Tibial artery (tissue), 4 donors: Measurements from ENCODE around the gene TXK.

Experiments used
- DNase-seq, 2 donors: peaks; one replicate each; pipeline ENCODE4 v3.0.0-alpha.2; 2019
- H3K27ac ChIP-seq, 2 donors: fragments of 200-600 bp; sonication (generic) in 1 of 2; 1 replicate in 1 of 2; 2 replicates in 1 of 2; pipeline ENCODE4 v1.5.1; 2018 to 2019; ENCODE audit warnings: mild to moderate bottlenecking in 1 of 2
- H3K27me3 ChIP-seq, 2 donors: fragments of 200-600 bp; sonication (generic) in 1 of 2; one replicate each; pipeline versions ENCODE4 v1.5.1 to v1.6.0; 2016 to 2019
- H3K36me3 ChIP-seq, 3 donors: fragments of 200-600 bp; sonication (generic) in 2 of 3; one replicate each; pipeline ENCODE4 v1.5.1; 2016 to 2019; ENCODE audit warnings: mild to moderate bottlenecking in 2 of 3
- H3K4me1 ChIP-seq, 4 donors: fragments of 200-600 bp; sonication (generic) in 2 of 4; 1 replicate in 3 of 4; 2 replicates in 1 of 4; pipeline ENCODE4 v1.5.1; 2016 to 2019
- H3K4me3 ChIP-seq, 2 donors: fragments of 200-600 bp; sonication (generic) in 1 of 2; 1 replicate in 1 of 2; 2 replicates in 1 of 2; pipeline ENCODE4 v1.5.1; 2018 to 2019; ENCODE audit warnings: mild to moderate bottlenecking in 2 of 2
- H3K9me3 ChIP-seq, 3 donors: fragments of 200-600 bp; sonication (generic) in 1 of 3; one replicate each; pipeline ENCODE4 v1.5.1; 2016 to 2019
- CTCF ChIP-seq, 2 experiments: fragments of 200-600 bp in 1 of 2; fragments of 450-650 bp in 1 of 2; IDR thresholded peaks; one replicate each; pipeline ENCODE4 v1.5.1; 2017 to 2019; ENCODE audit warnings: antibody characterized with exemption in 2 of 2, mild to moderate bottlenecking in 1 of 2, moderate library complexity in 1 of 2
- intact Hi-C: fragments of 100-400 bp; cut with DNase I; formaldehyde crosslinking; loops from one replicate; pipeline ENCODE4 v1.15.0; 2023; ENCODE audit warnings: low total_unique reads

Gene TXK

GRCh38 chr4:48137846-48138245 lies 3.8 kb upstream of the TXK start:
- no peak for DNase-seq
- no peaks in the 10 kb centered on the region for H3K27me3 ChIP-seq
- intact Hi-C loops, result no loop called here
- peaks cover 0 to 9% (median 0%) of the 10 kb centered on the region in 4 donors for H3K4me1 ChIP-seq
- TF ChIP-seq CTCF (IDR thresholded peaks at IDR 0.05), result no peak
- H3K36me3 ChIP-seq, result peaks cover 0 to 13% (median 9%) of the 10 kb centered on the region in 3 donors
- H3K9me3 ChIP-seq, result no peaks in the 10 kb centered on the region
- no peak overlapping the region for H3K4me3 ChIP-seq
- H3K27ac ChIP-seq, result no peak overlapping the region

- peaks cover 0 to 13% (median 2%) of the 10 kb centered on the region in 4 donors for H3K4me1 ChIP-seq
- no peaks in the 10 kb centered on the region for H3K27me3 ChIP-seq
- no peak overlapping the region for H3K4me3 ChIP-seq
- no peak for TF ChIP-seq CTCF (IDR thresholded peaks at IDR 0.05)
- intact Hi-C loops, result no loop called here
- no peaks in the 10 kb centered on the region for H3K9me3 ChIP-seq
- H3K36me3 ChIP-seq, result peaks cover 0 to 13% (median 9%) of the 10 kb centered on the region in 3 donors
- no peak overlapping the region for H3K27ac ChIP-seq
- no peak for DNase-seq
Observed at GRCh38 chr4:48133669-48134068, 381 bp downstream of the TXK start.

GRCh38 chr4:48131736-48132135 lies 2.3 kb downstream of the TXK start:
- no peak for DNase-seq
- H3K4me1 ChIP-seq, result peaks cover 0 to 28% (median 9%) of the 10 kb centered on the region in 4 donors
- H3K4me3 ChIP-seq, result no peak overlapping the region
- intact Hi-C loops, result no loop called here
- no peaks in the 10 kb centered on the region for H3K27me3 ChIP-seq
- no peak overlapping the region for H3K27ac ChIP-seq
- H3K36me3 ChIP-seq, result peaks cover 0 to 9% (median 8%) of the 10 kb centered on the region in 3 donors
- no peak for TF ChIP-seq CTCF (IDR thresholded peaks at IDR 0.05)
- no peaks in the 10 kb centered on the region for H3K9me3 ChIP-seq

GRCh38 chr4:48130100-48130499 lies 4.0 kb downstream of the TXK start:
- no peak overlapping the region for H3K4me3 ChIP-seq
- no peak overlapping the region for H3K27ac ChIP-seq
- H3K4me1 ChIP-seq, result peaks cover 0 to 28% (median 9%) of the 10 kb centered on the region in 4 donors
- no peaks in the 10 kb centered on the region for H3K36me3 ChIP-seq
- no peak for DNase-seq
- H3K27me3 ChIP-seq, result no peaks in the 10 kb centered on the region
- no peaks in the 10 kb centered on the region for H3K9me3 ChIP-seq
- intact Hi-C loops, result no loop called here
- no peak for TF ChIP-seq CTCF (IDR thresholded peaks at IDR 0.05)

GRCh38 chr4:48129307-48130014 lies 4.6 kb downstream of the TXK start:
- intact Hi-C loops, result no loop called here
- H3K9me3 ChIP-seq, result no peaks in the 10 kb centered on the region
- H3K4me1 ChIP-seq, result peaks cover 0 to 28% (median 9%) of the 10 kb centered on the region in 4 donors
- no peaks in the 10 kb centered on the region for H3K27me3 ChIP-seq
- DNase-seq, result no peak
- no peak overlapping the region for H3K27ac ChIP-seq
- no peak overlapping the region for H3K4me3 ChIP-seq
- no peaks in the 10 kb centered on the region for H3K36me3 ChIP-seq
- no peak for TF ChIP-seq CTCF (IDR thresholded peaks at IDR 0.05)
